Endothelial cell of umbilical vein (primary cell): ENCODE results near the gene FAM83C. TPM values are rescaled to one million over a fixed set of nuclear protein-coding genes. Genes with fewer than 3 reads are reported as not detected.

Source experiments
- BruUV-seq: library from RNA; stranded (reverse); fragments of 400-500 nt; replicated peaks from 2 replicates; lab custom pipeline; 2021; lab: Mats Ljungman, UMichigan
- CTCF ChIA-PET: fragments of 300-600, 350-600 bp; sonication (Branson Sonifier 250); formaldehyde crosslinking; loops from one replicate; lab custom pipeline; 2021; ENCODE audit warnings: antibody characterized with exemption, inconsistent platforms; lab: Charles Lee
- POLR2A ChIA-PET: fragments of 300-600, 350-600 bp; sonication (Branson Sonifier 250); formaldehyde crosslinking; loops from one replicate; lab custom pipeline; 2021; ENCODE audit warnings: antibody characterized with exemption, inconsistent platforms; lab: Charles Lee
- DNase-seq: peaks from one replicate; pipeline ENCODE4 v3.0.0-alpha.2; 2011; ENCODE audit warnings: low read depth, low spot score
- FAIRE-seq: peaks from 2 replicates; lab custom pipeline; 2011; peaks lifted over from hg19 to GRCh38; lab: Jason Lieb, UNC
- H2AFZ ChIP-seq: 2 replicates; pipeline ENCODE4 v1.6.0; 2012; ENCODE audit warnings: low read depth, low read length, control low read depth, inconsistent platforms
- H3K27ac ChIP-seq: 2 replicates; pipeline ENCODE4 v1.5.1; 2011; ENCODE audit warnings: low read depth, mild to moderate bottlenecking, control low read depth, low read length, moderate library complexity; ENCODE audit not compliant: insufficient read depth
- H3K27me3 ChIP-seq, 2 experiments: 2 replicates each; pipeline versions ENCODE4 v1.6.0 to v1.6.1; 2011; ENCODE audit warnings: low read length in 2 of 2, mixed read lengths in 1 of 2; ENCODE audit not compliant: control insufficient read depth in 2 of 2, insufficient read depth in 2 of 2
- H3K36me3 ChIP-seq, 2 experiments: 2 replicates in 1 of 2; 3 replicates in 1 of 2; pipeline ENCODE4 v1.5.1; 2011; ENCODE audit warnings: low read length in 2 of 2, mild to moderate bottlenecking in 1 of 2, moderate library complexity in 1 of 2; ENCODE audit not compliant: control insufficient read depth in 2 of 2, insufficient read depth in 2 of 2; ENCODE audit errors: extremely low read depth in 1 of 2
- H3K4me1 ChIP-seq: 3 replicates; pipeline ENCODE4 v1.5.1; 2011; ENCODE audit warnings: mild to moderate bottlenecking, low read length; ENCODE audit not compliant: control insufficient read depth, insufficient read depth; ENCODE audit errors: extremely low read depth
- H3K4me2 ChIP-seq: 2 replicates; pipeline ENCODE4 v1.6.1; 2011; ENCODE audit warnings: low read length, control low read depth, mixed read lengths; ENCODE audit not compliant: insufficient read depth
- H3K4me3 ChIP-seq, 3 experiments: fragments of 200-600 bp in 1 of 3; sonication (generic), shearing (Covaris generic) in 1 of 3; replicated peaks in 1 of 3; 2 replicates each; pipeline ENCODE4 v1.5.1; 2011 to 2016; ENCODE audit warnings: control low read depth in 3 of 3, low read length in 3 of 3, mild to moderate bottlenecking in 2 of 3, inconsistent platforms in 1 of 3, low read depth in 1 of 3, moderate library complexity in 1 of 3; ENCODE audit not compliant: insufficient read depth in 1 of 3
- H3K79me2 ChIP-seq: 2 replicates; pipeline ENCODE4 v1.6.0; 2012; ENCODE audit warnings: low read length, inconsistent platforms; ENCODE audit not compliant: control insufficient read depth, insufficient read depth
- H3K9ac ChIP-seq: replicated peaks from 2 replicates; pipeline ENCODE3; 2011; ENCODE audit warnings: low read length, control low read depth; ENCODE audit not compliant: insufficient read depth; ENCODE audit errors: extremely low read depth
- H3K9me1 ChIP-seq: replicated peaks from 3 replicates; pipeline ENCODE4 v1.6.0; 2011; ENCODE audit warnings: mild to moderate bottlenecking, low read length; ENCODE audit not compliant: control insufficient read depth, insufficient read depth; ENCODE audit errors: extremely low read depth
- H3K9me3 ChIP-seq: replicated peaks from 2 replicates; pipeline ENCODE4 v1.5.1; 2012; ENCODE audit warnings: low read length, inconsistent platforms; ENCODE audit not compliant: control insufficient read depth, insufficient read depth
- H4K20me1 ChIP-seq: replicated peaks from 2 replicates; pipeline ENCODE3; 2011; ENCODE audit warnings: mild to moderate bottlenecking, low read length; ENCODE audit not compliant: control insufficient read depth, insufficient read depth; ENCODE audit errors: extremely low read depth
- CTCF ChIP-seq, 2 donors: IDR thresholded peaks; 1 replicate in 1 of 2; 2 replicates in 1 of 2; pipeline ENCODE4 v1.5.1; 2011; ENCODE audit warnings: low read length in 2 of 2, mild to moderate bottlenecking in 2 of 2, moderate library complexity in 2 of 2, control low read depth in 1 of 2, inconsistent platforms in 1 of 2, low read depth in 1 of 2; ENCODE audit not compliant: insufficient read depth in 1 of 2; ENCODE audit errors: extremely low read depth in 1 of 2
- EZH2 ChIP-seq: IDR thresholded peaks from 2 replicates; pipeline ENCODE4 v1.6.1; 2012; ENCODE audit warnings: borderline replicate concordance, low read depth, mild to moderate bottlenecking, moderate library complexity, low read length, inconsistent platforms; ENCODE audit not compliant: severe bottlenecking
- FOS ChIP-seq: IDR thresholded peaks from 2 replicates; pipeline ENCODE4 v1.6.1; 2011; ENCODE audit warnings: mild to moderate bottlenecking, low read length, moderate library complexity, borderline replicate concordance; ENCODE audit not compliant: insufficient read depth
- GATA2 ChIP-seq: IDR thresholded peaks from 2 replicates; pipeline ENCODE4 v1.7.0; 2011; ENCODE audit warnings: low read depth, mild to moderate bottlenecking, moderate library complexity, mixed read lengths, low read length; ENCODE audit not compliant: insufficient read length, insufficient read depth
- JUN ChIP-seq: IDR thresholded peaks from 2 replicates; pipeline ENCODE4 v1.6.1; 2011; ENCODE audit warnings: borderline replicate concordance, low read depth; ENCODE audit not compliant: insufficient read length, insufficient read depth
- MAX ChIP-seq: IDR thresholded peaks from 2 replicates; pipeline ENCODE4 v1.6.1; 2011; ENCODE audit not compliant: insufficient read depth, insufficient read length
- MYC ChIP-seq: IDR thresholded peaks from one replicate; pipeline ENCODE4 v1.6.1; 2011; ENCODE audit warnings: mild to moderate bottlenecking, low read depth, low read length
- POLR2A ChIP-seq: IDR thresholded peaks from 2 replicates; pipeline ENCODE4 v1.6.1; 2012; ENCODE audit warnings: low read depth, mild to moderate bottlenecking, control low read depth, low read length
- POLR2AphosphoS5 ChIP-seq: IDR thresholded peaks from 2 replicates; pipeline ENCODE4 v1.6.1; 2012; ENCODE audit warnings: low read depth, mild to moderate bottlenecking, control low read depth, low read length, moderate library complexity; ENCODE audit not compliant: insufficient read depth
- dilution Hi-C: fragments of 300-500 bp; cut with MboI; formaldehyde crosslinking; loops from one replicate; pipeline ENCODE4 v1.15.0; 2019; ENCODE audit warnings: low sequenced_read_pairs; ENCODE audit not compliant: extremely low pct_ligation_motif_present
- intact Hi-C: fragments of 100-400 bp; cut with micrococcal nuclease; formaldehyde crosslinking; loops from one replicate; pipeline ENCODE4 v1.10.0; 2022
- polyA plus RNA-seq, 4 experiments: library from polyadenylated mRNA; depleted of rRNA in 3 of 4; stranded (reverse) in 3 of 4; unstranded in 1 of 4; fragments of >200 nt; gene quantifications; 2 replicates each; pipeline versions ENCODE4 v1.2.1 to v1.2.3, GENCODE V29; 2011 to 2012; ENCODE audit warnings: missing spikeins in 1 of 4
- total RNA-seq: library from RNA; stranded (reverse); gene quantifications from 2 replicates; pipeline ENCODE4 v1.2.3, GENCODE V29; 2021

FAM83C gene
- total and polyA plus RNA-seq, 2 donors (not counting 3 experiments of a cell fraction or from before 2014, with no cell fraction given), result not detected

- no peak overlapping the region for H3K27ac ChIP-seq
- dilution Hi-C loops, result loop anchor here (25.0 kb wide), 1 partner anchor 415 kb away; the partner anchor contains the start of gene NCOA6
- POLR2A ChIA-PET, result no interaction called here
- no peak overlapping the region for H3K9ac ChIP-seq
- H3K4me3 ChIP-seq, result no peak overlapping the region
- H3K9me3 ChIP-seq, result no peaks in the 10 kb centered on the region
- no TSS peak for BruUV-seq
- intact Hi-C loops, result no loop called here
- no peak overlapping the region for H3K4me2 ChIP-seq
- no peaks in the 10 kb centered on the region for H3K9me1 ChIP-seq
- no peak for FAIRE-seq
- H3K79me2 ChIP-seq, result no peaks in the 10 kb centered on the region
- H4K20me1 ChIP-seq, result no peaks in the 10 kb centered on the region
- peaks cover 0 to 4% of the 10 kb centered on the region in 2 experiments for H3K27me3 ChIP-seq
- H2AFZ ChIP-seq, result no peak overlapping the region
- no peaks in the 10 kb centered on the region for H3K4me1 ChIP-seq
- TF ChIP-seq MYC (no peak), GATA2 (no peak), POLR2AphosphoS5 (no peak), JUN (no peak), CTCF (IDR thresholded peaks at IDR 0.05; ENCODE audit: extremely low read depth in 1 of 2, insufficient read depth in 1 of 2, low read depth in 1 of 2, low read length in 2 of 2) (no peak), EZH2 (no peak), FOS (no peak), POLR2A (no peak), MAX (no peak)
- DNase-seq, result no peak
- no peaks in the 10 kb centered on the region for H3K36me3 ChIP-seq
- CTCF ChIA-PET, result interaction anchor here (1.0 to 1.4 kb wide), 2 partner anchors 107 to 156 kb away, joined by 3 to 5 read pairs; no protein-coding TSS in a partner anchor
These were observed 40.2 kb downstream of the FAM83C start for GRCh38 chr20:35252037-35252461.
